NCI-H1092 treated with DMSO at 0.1 percent for 48 hours (cell line): ENCODE results near the gene SMTN.
A peak's percentile ranks its signal among the peaks of the same experiment; 100 is the strongest.
"Not testable (repeated sequence)": the region's sequence is repeated elsewhere in the genome, so short reads cannot be mapped to it uniquely, and the experiment has no call there.

Source experiments
- DNase-seq: peaks from one replicate; lab custom pipeline; 2025; lab: John Stamatoyannopoulos, UW

The SMTN gene

GRCh38 chr22:31073125-31073524 lies 8.0 kb upstream of the SMTN start:
- DNase-seq = not testable (repeated sequence)

- not testable (repeated sequence) for DNase-seq
These were observed 7.5 kb upstream of the SMTN start for GRCh38 chr22:31073545-31074145.

- DNase-seq = no peak
These were observed 5.2 kb upstream of the SMTN start for GRCh38 chr22:31075961-31076360.

- no peak for DNase-seq
These were observed 3.4 kb upstream of the SMTN start for GRCh38 chr22:31077681-31078080.

- DNase-seq = not testable (repeated sequence)
These were observed 2.7 kb upstream of the SMTN start for GRCh38 chr22:31078389-31078788.

GRCh38 chr22:31079095-31079642 lies 1.9 kb upstream of the SMTN start:
- DNase-seq = no peak

- DNase-seq = peak; percentile 35
These were observed 812 bp upstream of the SMTN start for GRCh38 chr22:31080164-31080847.

GRCh38 chr22:31081963-31082605 lies 966 bp downstream of the SMTN start:
- no peak for DNase-seq

- DNase-seq = no peak
These were observed 1.7 kb downstream of the SMTN start for GRCh38 chr22:31082606-31083376.

- peak; percentile 95 for DNase-seq
These were observed 2.3 kb downstream of the SMTN start for GRCh38 chr22:31083377-31083768.

GRCh38 chr22:31083923-31084810 lies 3.0 kb downstream of the SMTN start:
- no peak for DNase-seq

- no peak for DNase-seq
These were observed 3.8 kb downstream of the SMTN start for GRCh38 chr22:31084811-31085492.

GRCh38 chr22:31085493-31085824 lies 4.3 kb downstream of the SMTN start:
- DNase-seq = no peak

- DNase-seq = no peak
These were observed 4.8 kb downstream of the SMTN start for GRCh38 chr22:31085928-31086327.

GRCh38 chr22:31086703-31087330 lies 5.7 kb downstream of the SMTN start:
- DNase-seq = no peak

GRCh38 chr22:31087744-31088215 lies 6.7 kb downstream of the SMTN start:
- DNase-seq = no peak

- DNase-seq = no peak
These were observed 7.3 kb downstream of the SMTN start for GRCh38 chr22:31088233-31088986.

- peak; percentile 8 for DNase-seq
These were observed 8.3 kb downstream of the SMTN start for GRCh38 chr22:31089160-31090100.
